ENCODE measurements around the gene ATXN7. TPM values are rescaled to one million over a fixed set of nuclear protein-coding genes. Genes with fewer than 3 reads are reported as not detected.
A peak's percentile ranks its signal among the peaks of the same experiment; 100 is the strongest.

The ATXN7 gene
- total RNA-seq, 4 donors from 2014 or later = 20.9 to 28.2 (median 22.6) TPM

- Histone ChIP-seq H3K36me3 (no peaks in the 10 kb centered on the region), H3K27me3 (no peaks in the 10 kb centered on the region), H3K27ac (replicated peaks in 1 of 4) (peak overlapping the region in 2 of 4 donors; percentile 75 to 79), H3K9me3 (no peaks in the 10 kb centered on the region), H3K4me1 (peaks cover 26 to 84% (median 78%) of the 10 kb centered on the region in 4 donors), H3K4me3 (no peak overlapping the region)
- WGBS = 33% methylated on average over 2 of the region's 2 CpGs
- DNase-seq (ENCODE audit: extremely low spot score) = no peak
- intact Hi-C loops (cut with DNase I) = loop anchor here (2.0 kb wide), 1 partner anchor 31 kb away; no protein-coding TSS in a partner anchor
- no peak for TF ChIP-seq POLR2AphosphoS5 (IDR thresholded peaks at IDR 0.05)
- TF ChIP-seq CTCF (IDR thresholded peaks at IDR 0.05) = peak; percentile 67 to 81 (median 67)
- no peak for TF ChIP-seq EP300 (IDR thresholded peaks at IDR 0.05)
- no peak for TF ChIP-seq POLR2A (IDR thresholded peaks at IDR 0.05; ENCODE audit: low read depth)
Observed at GRCh38 chr3:63961891-63962290, 98.2 kb downstream of the ATXN7 start.

- intact Hi-C loops (cut with DNase I) = loop anchor here (2.0 kb wide), 1 partner anchor 29 kb away; no protein-coding TSS in a partner anchor
- Histone ChIP-seq H3K4me1 (peaks cover 40 to 85% (median 80%) of the 10 kb centered on the region in 4 donors), H3K4me3 (no peak overlapping the region), H3K36me3 (no peaks in the 10 kb centered on the region), H3K27me3 (no peaks in the 10 kb centered on the region), H3K9me3 (no peaks in the 10 kb centered on the region), H3K27ac (replicated peaks in 1 of 4) (peak overlapping the region; percentile 48 to 75 (median 70))
- TF ChIP-seq POLR2AphosphoS5 (IDR thresholded peaks at IDR 0.05) = no peak
- TF ChIP-seq CTCF (IDR thresholded peaks at IDR 0.05) = no peak
- no peak for TF ChIP-seq POLR2A (IDR thresholded peaks at IDR 0.05; ENCODE audit: low read depth)
- no peak for TF ChIP-seq EP300 (IDR thresholded peaks at IDR 0.05)
- no peak for DNase-seq (ENCODE audit: extremely low spot score)
- 78% methylated on average over 1 of the region's 1 CpG for WGBS
Observed at GRCh38 chr3:63963496-63963895, 99.8 kb downstream of the ATXN7 start.

- intact Hi-C loops (cut with DNase I) = no loop called here
- peak overlapping the region; percentile 68 to 75 (median 70) for H3K27ac ChIP-seq (replicated peaks in 1 of 4)
- 61% methylated on average over 6 of the region's 6 CpGs for WGBS
Observed at GRCh38 chr3:63964681-63965485, 101.2 kb downstream of the ATXN7 start.

GRCh38 chr3:63966007-63966406, 102.3 kb downstream of the ATXN7 start:
- no peaks in the 10 kb centered on the region for H3K36me3 ChIP-seq
- peaks cover 40 to 85% (median 80%) of the 10 kb centered on the region in 4 donors for H3K4me1 ChIP-seq
- intact Hi-C loops (cut with DNase I) = no loop called here

More at GRCh38 chr3:63964681-63965485, 101.2 kb downstream of the ATXN7 start:
- DNase-seq (ENCODE audit: extremely low spot score) = no peak
- Histone ChIP-seq H3K36me3 (no peaks in the 10 kb centered on the region), H3K4me1 (peaks cover 38 to 85% (median 80%) of the 10 kb centered on the region in 4 donors), H3K27me3 (no peaks in the 10 kb centered on the region), H3K4me3 (no peak overlapping the region), H3K9me3 (no peaks in the 10 kb centered on the region)
- TF ChIP-seq POLR2AphosphoS5 (IDR thresholded peaks at IDR 0.05) (no peak), EP300 (IDR thresholded peaks at IDR 0.05) (no peak), CTCF (IDR thresholded peaks at IDR 0.05) (no peak), POLR2A (IDR thresholded peaks at IDR 0.05; ENCODE audit: low read depth) (no peak)

More at GRCh38 chr3:63966007-63966406, 102.3 kb downstream of the ATXN7 start:
- peak overlapping the region in 3 of 4 donors; percentile 11 to 74 (median 69) for H3K27ac ChIP-seq (replicated peaks in 1 of 4)
- 74% methylated on average over 4 of the region's 4 CpGs for whole genome bisulfite sequencing
- H3K9me3 ChIP-seq = no peaks in the 10 kb centered on the region
- no peak for DNase-seq (ENCODE audit: extremely low spot score)
- H3K4me3 ChIP-seq = no peak overlapping the region
- H3K27me3 ChIP-seq = no peaks in the 10 kb centered on the region
- TF ChIP-seq CTCF (IDR thresholded peaks at IDR 0.05) = no peak
- TF ChIP-seq POLR2A (IDR thresholded peaks at IDR 0.05; ENCODE audit: low read depth) = no peak
- no peak for TF ChIP-seq POLR2AphosphoS5 (IDR thresholded peaks at IDR 0.05)
- no peak for TF ChIP-seq EP300 (IDR thresholded peaks at IDR 0.05)

All from esophagus muscularis mucosa (tissue), 4 donors.